GM19035 (cell line): ENCODE results near the gene FLII.
"Not testable (repeated sequence)": the region's sequence is repeated elsewhere in the genome, so short reads cannot be mapped to it uniquely, and the experiment has no call there.

Experiments used
- ATAC-seq: cut with Tn5 transposase; IDR thresholded peaks from one replicate; pipeline ENCODE4 v1.9.1; 2021; ENCODE audit not compliant: unreplicated experiment

Gene FLII

GRCh38 chr17:18258356-18259038, at the start of gene FLII:
FLII (minus strand) TSS chr17:18258738; CDS start chr17:18258690, 48 bp downstream.
- no peak for ATAC-seq

DNA sequence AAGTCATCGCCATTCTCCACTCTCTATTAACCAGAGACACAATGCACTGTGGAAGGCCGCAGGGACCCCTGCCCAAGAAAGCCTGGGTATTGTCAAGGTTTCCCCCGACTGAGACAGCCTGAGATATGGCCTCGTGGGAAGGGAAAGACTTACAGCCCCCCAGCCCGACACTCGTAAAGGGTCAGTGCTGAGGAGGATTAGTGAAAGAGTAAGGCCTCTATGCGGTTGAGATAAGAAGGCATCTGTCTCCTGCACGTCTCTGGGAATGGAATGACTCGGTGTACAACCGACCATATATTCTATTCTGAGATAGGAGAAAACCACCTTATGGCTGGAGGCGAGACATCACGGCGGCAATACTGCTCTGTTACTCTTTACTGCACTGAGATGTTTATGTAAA, 44.7 kb upstream of the FLII start:
- not testable (repeated sequence) for ATAC-seq

DNA sequence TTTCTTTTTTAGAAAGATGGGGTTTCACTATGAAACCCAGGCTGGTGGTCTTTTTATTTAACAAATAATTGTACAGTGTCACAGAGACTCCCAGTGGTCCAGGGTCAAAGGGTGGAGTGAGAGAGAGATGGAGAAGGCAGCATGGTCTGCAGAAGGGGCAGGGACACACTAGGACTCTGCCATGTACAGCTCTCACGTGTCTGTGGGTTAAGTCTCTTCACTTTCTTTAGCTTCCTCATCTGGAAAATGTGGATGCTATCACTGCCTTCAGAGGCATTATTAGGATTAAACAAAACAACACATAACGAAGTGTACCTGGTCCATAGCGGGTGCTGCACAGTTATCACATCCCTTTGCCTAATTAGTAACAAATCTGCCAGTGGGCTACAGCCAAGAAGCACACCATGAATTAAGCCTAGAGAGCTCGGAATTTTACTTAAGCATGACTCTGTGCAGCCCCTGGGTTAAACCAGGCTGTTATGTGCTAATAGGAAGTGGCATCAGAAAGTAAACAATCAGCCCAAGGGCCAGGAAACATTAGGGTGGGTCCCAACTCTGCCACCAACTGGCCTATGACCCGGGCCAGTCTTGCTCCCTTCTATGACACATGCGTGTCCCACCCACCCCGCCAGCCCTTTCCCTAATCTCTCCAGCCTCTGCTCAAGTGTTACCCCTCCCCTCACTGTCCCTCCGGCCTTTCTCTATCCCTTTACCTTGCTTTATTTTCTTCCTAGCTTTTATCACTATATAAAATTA, 42.4 kb upstream of the FLII start:
- ATAC-seq: no peak

GRCh38 chr17:18298061-18298460, 39.5 kb upstream of the FLII start:
- not testable (repeated sequence) for ATAC-seq

DNA sequence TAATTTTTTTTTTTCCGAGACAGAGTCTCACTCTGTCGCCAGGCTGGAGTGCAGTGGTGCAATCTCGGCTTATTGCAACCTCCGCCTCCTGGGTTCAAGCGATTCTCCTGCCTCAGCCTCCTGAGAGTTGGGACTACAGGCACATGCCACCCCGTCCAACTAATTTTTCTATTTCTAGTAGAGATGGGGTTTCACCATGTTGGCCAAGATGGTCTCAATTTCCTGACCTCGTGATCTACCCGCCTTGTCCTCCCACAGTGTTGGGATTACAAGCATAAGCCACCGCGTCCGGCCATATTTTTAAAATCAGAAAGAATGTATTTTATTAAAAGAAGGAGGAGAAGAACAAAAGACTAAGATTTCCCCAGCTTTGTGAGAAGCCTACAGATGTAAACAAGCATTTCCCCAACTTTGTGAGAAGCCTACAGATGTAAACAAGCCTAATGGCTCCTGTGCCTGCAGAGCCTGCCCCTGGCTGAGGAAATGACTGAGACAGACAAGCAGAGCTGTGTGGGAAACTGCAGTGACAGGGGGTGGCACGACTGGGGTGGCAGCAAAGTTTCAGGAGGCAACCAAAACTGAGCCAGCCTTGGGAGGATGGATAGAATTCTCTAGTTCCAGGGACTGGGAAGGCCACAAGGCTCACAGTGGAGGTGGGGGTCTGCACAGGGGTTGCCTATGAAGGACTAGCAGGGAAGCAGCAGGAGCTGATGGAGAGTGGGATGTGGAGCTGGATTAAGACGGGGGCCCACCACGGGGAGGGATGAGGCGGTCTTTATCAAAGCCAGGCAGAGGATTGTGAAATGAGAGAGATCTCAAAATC, 33.4 kb upstream of the FLII start:
- no peak for ATAC-seq

GRCh38 chr17:18285296-18285695, 26.8 kb upstream of the FLII start:
- no peak for ATAC-seq

GRCh38 chr17:18281788-18282187, 23.2 kb upstream of the FLII start:
- ATAC-seq: no peak

DNA sequence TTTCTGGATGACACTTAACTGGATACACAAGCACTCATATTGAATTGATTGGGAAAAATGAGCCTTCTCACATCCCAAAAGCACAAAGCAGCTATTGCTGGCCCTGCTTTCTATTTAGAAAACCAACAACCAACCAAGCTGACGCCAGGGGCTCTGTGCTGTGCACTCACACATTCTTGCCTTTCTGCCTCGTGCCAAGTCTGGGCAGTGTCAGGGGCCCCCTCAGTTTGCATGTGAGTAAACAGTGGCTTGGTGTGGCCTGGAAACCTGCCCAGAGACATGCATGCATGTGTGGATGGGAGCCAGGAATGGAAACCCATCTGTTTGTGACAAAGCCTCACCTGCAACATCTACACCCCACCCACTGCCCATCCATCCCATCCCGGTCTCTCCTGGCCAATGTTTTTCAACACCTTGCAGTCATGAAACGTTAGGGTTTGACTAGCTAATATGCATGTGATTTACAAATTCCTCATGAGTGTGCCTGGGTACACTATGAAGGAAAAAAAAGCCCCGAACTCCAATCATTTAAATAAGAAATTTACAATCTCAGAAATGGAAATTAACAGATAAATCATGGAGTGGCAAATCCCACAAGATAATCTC, 22.3 kb upstream of the FLII start:
- no peak for ATAC-seq

- ATAC-seq: no peak
These were observed 21.7 kb upstream of the FLII start for GRCh38 chr17:18280249-18280648.

DNA sequence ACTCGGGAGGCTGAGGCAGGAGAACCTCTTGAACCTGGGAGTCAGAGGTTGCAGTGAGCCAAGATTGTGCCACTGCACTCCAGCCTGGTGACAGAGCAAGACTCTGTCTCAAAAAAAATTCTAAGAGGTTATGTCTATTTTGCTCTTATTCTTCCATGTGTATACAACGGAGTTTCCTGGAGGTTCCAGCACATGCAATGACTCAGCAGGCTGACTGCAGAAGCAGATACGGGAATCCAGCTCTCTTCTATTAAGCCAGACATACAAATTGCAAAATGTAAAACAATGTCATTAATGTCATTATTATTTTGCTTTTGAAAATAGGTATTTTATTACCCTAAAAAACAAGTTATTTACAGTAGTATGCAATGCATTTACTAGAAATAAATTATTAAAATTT, 20.3 kb upstream of the FLII start:
- ATAC-seq: no peak

DNA sequence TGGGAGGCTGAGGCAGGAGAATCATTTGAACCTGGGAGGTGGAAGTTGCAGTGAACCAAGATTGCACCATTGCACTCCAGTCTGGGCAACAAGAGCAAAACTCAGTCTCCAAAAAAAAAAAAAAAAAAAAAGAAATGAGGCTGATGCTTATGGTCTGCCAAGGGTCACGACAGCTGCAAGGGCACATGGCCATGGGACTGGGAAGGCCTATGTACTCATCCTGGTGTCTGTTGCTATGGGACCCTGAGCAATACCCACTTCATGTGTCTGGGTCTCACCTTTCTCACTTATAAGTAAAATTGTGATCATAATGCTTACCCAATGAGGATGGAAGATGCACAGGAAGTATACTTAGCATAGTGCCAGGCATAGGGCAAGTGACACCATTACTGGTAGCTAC, 18.5 kb upstream of the FLII start:
- ATAC-seq: no peak

DNA sequence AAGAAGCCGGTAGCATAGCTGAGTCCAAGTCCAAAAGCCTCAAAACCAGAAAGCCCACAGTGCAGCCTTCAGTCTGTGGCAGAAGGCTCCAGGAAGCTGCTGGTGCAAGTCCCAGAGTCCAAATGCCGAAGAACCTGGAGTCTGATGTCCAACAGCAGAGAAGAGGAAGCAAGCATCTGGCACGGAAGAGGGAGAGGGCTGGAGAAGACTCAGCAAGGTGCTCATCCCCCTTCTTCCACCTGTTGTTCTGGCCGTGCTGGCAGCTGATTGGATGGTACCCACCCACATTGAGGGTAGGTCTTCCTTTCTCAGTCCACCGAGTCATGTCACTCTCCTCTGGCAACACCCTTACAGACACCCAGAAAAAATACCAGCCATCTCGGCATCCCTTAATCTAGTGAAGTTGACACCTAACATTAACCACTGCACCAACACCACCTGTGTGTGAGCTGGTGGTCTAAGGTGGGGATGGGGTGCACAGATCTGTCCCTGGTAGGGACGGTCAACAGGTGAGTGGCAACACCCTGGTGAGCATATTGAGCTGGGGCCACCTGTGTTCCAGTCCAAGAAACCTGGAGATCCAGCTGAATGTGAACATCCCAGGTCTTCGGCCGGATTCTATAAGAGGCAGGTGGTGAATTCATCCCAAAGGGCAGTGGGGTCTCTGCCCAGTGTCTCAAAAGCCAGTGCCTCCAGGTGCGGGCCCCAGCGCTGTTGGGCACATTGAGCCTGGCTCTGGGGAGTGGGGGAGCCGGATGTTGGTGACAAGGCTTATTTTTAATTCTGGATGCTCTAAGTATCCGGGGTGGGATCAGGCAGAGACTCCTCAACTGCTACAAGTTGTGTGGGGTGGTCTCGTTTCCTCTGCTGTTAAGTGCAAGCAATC, 11.8 kb upstream of the FLII start:
- ATAC-seq: no peak

DNA sequence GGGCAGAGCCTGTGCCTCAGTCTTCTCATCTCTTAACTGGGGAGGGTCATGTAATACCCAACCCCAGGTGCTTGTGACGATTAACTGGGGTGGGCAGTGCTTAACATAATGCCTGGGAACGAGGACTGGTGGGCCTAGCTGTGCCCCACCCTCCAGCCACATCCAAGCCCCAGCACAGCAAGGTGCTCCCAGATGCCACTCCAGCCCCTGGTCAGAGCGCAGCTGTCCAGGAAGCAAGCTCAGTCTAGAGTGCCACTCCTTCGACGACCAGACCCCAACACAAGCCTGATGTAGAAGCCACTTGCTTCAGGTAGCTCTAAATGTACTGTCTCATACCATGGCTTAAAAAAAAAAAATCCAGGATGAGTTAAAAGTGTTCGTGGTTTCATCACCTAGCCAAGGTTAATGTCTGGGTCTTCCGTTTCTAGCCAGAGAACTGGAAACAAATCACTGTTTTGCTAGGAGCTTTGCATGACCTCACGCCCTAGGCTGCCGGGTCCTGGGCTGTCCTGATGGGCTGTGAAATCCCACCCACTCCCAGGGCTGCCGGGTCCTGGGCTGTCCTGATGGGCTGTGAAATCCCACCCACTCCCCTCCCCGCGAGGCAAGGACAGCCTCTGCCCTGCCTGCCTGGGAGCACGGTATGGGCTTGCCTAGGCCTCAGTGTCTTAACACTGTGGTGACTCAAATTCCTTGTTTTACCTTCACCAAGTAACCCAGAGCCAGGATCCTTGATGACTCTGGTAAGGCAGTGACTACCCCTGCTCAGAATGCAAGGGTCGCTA, 9.6 kb upstream of the FLII start:
- ATAC-seq: no peak

GRCh38 chr17:18267366-18267765, 8.8 kb upstream of the FLII start:
- no peak for ATAC-seq

DNA sequence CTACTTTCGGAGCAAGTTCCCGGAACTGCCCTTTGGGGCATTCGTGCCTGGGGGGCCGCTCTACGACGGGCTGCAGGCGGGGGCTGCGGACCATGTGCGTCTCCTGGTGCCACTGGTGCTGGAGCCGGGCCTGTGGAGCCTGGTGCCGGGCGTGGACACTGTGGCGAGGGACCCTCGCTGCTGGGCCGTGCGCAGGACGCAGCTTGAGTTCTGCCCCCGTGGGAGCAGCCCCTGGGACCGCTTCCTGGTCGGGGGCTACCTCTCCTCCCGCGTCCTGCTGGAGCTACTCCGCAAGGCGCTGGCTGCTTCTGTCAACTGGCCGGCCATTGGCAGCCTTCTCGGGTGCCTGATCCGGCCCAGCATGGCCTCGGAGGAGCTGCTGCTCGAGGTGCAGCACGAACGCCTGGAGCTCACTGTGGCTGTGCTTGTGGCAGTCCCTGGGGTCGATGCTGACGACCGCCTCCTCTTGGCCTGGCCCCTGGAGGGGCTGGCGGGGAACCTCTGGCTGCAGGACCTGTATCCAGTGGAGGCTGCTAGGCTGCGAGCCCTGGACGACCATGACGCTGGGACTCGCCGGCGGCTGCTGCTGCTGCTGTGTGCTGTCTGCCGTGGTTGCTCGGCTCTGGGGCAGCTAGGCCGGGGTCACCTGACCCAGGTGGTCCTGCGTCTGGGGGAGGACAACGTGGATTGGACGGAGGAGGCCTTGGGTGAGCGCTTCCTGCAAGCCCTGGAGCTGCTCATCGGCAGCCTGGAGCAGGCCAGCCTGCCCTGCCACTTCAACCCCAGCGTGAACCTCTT, 5.5 kb upstream of the FLII start:
- no peak for ATAC-seq

DNA sequence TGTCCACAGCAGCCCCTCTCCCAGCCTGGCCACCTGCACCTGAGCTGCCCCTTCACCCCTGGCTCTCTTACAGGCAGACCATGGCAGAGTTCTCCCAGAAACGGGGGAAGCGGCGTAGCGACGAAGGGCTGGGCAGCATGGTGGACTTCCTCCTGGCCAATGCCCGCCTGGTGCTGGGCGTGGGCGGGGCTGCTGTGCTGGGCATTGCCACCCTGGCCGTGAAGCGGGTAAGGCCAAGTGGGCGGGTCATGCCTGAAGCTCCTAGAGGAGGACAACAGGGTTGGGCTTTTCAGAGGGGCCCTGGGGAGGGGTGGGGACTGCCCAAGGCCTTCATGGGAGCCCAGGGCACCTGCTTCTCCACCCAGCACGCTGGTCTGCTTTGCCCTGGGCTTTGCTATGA, 4.1 kb upstream of the FLII start:
- ATAC-seq: no peak

- no peak for ATAC-seq
These were observed 3.6 kb upstream of the FLII start for GRCh38 chr17:18262111-18262510.

- ATAC-seq: no peak
These were observed 3.1 kb upstream of the FLII start for GRCh38 chr17:18261659-18262058.

DNA sequence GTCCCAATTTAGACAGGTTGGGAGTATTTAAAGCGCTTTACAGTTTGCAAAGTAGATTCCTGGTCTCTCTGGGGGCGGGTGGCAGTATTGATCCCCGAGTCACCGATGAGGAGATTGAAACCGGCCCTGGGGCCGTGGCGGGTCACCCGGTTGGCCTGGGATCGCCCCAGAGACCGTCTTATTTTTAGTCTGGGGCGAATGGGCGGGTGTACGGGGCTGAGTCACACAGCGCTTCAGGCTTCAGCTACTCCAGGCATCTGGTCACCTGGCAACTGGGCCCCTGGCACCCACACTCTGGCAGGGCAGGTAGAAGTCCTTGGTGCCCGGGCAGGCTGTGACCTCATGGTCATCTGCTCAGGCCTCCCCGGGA, 2.6 kb upstream of the FLII start:
- no peak for ATAC-seq
